Liver (tissue), 9 donors: ENCODE measurements around the gene C3orf20. TPM values are rescaled to one million over a fixed set of nuclear protein-coding genes. Genes with fewer than 3 reads are reported as not detected.
A peak's percentile ranks its signal among the peaks of the same experiment; 100 is the strongest.

ENCODE experiments used
- DNase-seq: peaks from one replicate; pipeline ENCODE4 v3.0.0-alpha.2; 2017; ENCODE audit warnings: low spot score
- H3K27ac ChIP-seq, 2 donors: one replicate each; pipeline ENCODE4 v1.7.0; 2013; ENCODE audit warnings: inconsistent platforms in 2 of 2, low read length in 2 of 2, control low read depth in 1 of 2, low read depth in 1 of 2, mild to moderate bottlenecking in 1 of 2
- H3K27me3 ChIP-seq, 4 donors: one replicate each; pipeline versions ENCODE4 v1.6.1 to v1.7.0; 2013; ENCODE audit warnings: low read length in 3 of 4, inconsistent platforms in 1 of 4, mild to moderate bottlenecking in 1 of 4, moderate library complexity in 1 of 4; ENCODE audit not compliant: control insufficient read depth in 4 of 4, insufficient read depth in 4 of 4
- H3K36me3 ChIP-seq, 4 donors: one replicate each; pipeline versions ENCODE4 v1.6.1 to v1.7.0; 2013; ENCODE audit warnings: low read length in 3 of 4, mild to moderate bottlenecking in 3 of 4, low read depth in 1 of 4, moderate library complexity in 1 of 4; ENCODE audit not compliant: control insufficient read depth in 4 of 4, insufficient read depth in 3 of 4
- H3K4me1 ChIP-seq, 4 donors: one replicate each; pipeline versions ENCODE4 v1.6.1 to v1.7.0; 2013; ENCODE audit warnings: low read length in 3 of 4, mild to moderate bottlenecking in 3 of 4, moderate library complexity in 1 of 4; ENCODE audit not compliant: control insufficient read depth in 4 of 4, insufficient read depth in 4 of 4
- H3K4me3 ChIP-seq, 3 donors: one replicate each; pipeline versions ENCODE4 v1.6.1 to v1.7.0; 2013; ENCODE audit warnings: low read length in 3 of 3, control low read depth in 1 of 3, low read depth in 1 of 3, mild to moderate bottlenecking in 1 of 3
- H3K9ac ChIP-seq, 2 donors: one replicate each; pipeline ENCODE4 v1.7.0; 2013; ENCODE audit warnings: low read length in 2 of 2, mild to moderate bottlenecking in 2 of 2, moderate library complexity in 2 of 2, control low read depth in 1 of 2, low read depth in 1 of 2
- H3K9me3 ChIP-seq, 4 donors: one replicate each; pipeline versions ENCODE4 v1.6.1 to v1.7.0; 2013; ENCODE audit warnings: low read length in 3 of 4; ENCODE audit not compliant: control insufficient read depth in 4 of 4
- EGR1 ChIP-seq, 2 donors: IDR thresholded peaks; 2 replicates each; pipeline ENCODE4 v1.6.1; 2016 to 2018; ENCODE audit warnings: antibody characterized with exemption in 2 of 2, low read depth in 2 of 2
- FOXA1 ChIP-seq: IDR thresholded peaks from 2 replicates; pipeline ENCODE4 v1.6.1; 2016; ENCODE audit warnings: antibody characterized with exemption
- FOXA2 ChIP-seq: IDR thresholded peaks from 2 replicates; pipeline ENCODE4 v1.6.1; 2016; ENCODE audit warnings: antibody characterized with exemption
- GABPA ChIP-seq, 2 donors: IDR thresholded peaks in 1 of 2; conservative IDR thresholded peaks in 1 of 2; 2 replicates each; pipeline ENCODE4 v1.6.1; 2016; ENCODE audit warnings: antibody characterized with exemption in 2 of 2, mild to moderate bottlenecking in 1 of 2, moderate library complexity in 1 of 2
- HNF4A ChIP-seq, 2 donors: conservative IDR thresholded peaks; 2 replicates each; pipeline ENCODE4 v1.6.1; 2016; ENCODE audit warnings: antibody characterized with exemption in 2 of 2, mild to moderate bottlenecking in 2 of 2
- JUND ChIP-seq, 2 donors: IDR thresholded peaks; 2 replicates each; pipeline ENCODE4 v1.6.1; 2016; ENCODE audit warnings: antibody characterized with exemption in 2 of 2
- NR2F2 ChIP-seq: IDR thresholded peaks from 2 replicates; pipeline ENCODE4 v1.6.1; 2016; ENCODE audit warnings: antibody characterized with exemption
- RAD21 ChIP-seq, 2 donors: IDR thresholded peaks; 2 replicates each; pipeline ENCODE4 v1.6.1; 2016; ENCODE audit warnings: antibody characterized with exemption in 2 of 2, mild to moderate bottlenecking in 2 of 2
- RXRA ChIP-seq, 2 donors: IDR thresholded peaks; 2 replicates each; pipeline ENCODE4 v1.6.1; 2017 to 2018; ENCODE audit warnings: antibody characterized with exemption in 2 of 2, mild to moderate bottlenecking in 1 of 2
- SP1 ChIP-seq: IDR thresholded peaks from 2 replicates; pipeline ENCODE4 v1.6.1; 2018; ENCODE audit warnings: antibody characterized with exemption, mild to moderate bottlenecking
- TAF1 ChIP-seq: conservative IDR thresholded peaks from 2 replicates; pipeline ENCODE4 v1.6.1; 2016; ENCODE audit warnings: antibody characterized with exemption, mild to moderate bottlenecking
- YY1 ChIP-seq: IDR thresholded peaks from 2 replicates; pipeline ENCODE4 v1.6.1; 2016; ENCODE audit warnings: antibody characterized with exemption, mild to moderate bottlenecking
- WGBS: extraction: QIAGEN DNeasy Blood & Tissue Kit; methylation state at CpG from one replicate; pipeline ENCODE4 v1.1.7; 2013; 5-methylcytosine and 5-hydroxymethylcytosine counted together
- polyA plus RNA-seq, 2 donors: library from polyadenylated mRNA; stranded (reverse) in 1 of 2; unstranded in 1 of 2; fragments of 200-250 nt in 1 of 2; fragments of >200 nt in 1 of 2; fragmentation: Nextera tagmentation in 1 of 2; extraction: Ambion mirVana in 1 of 2; gene quantifications; one replicate each; pipeline versions ENCODE4 v1.2.1 to v1.2.3, GENCODE V29; 2013 to 2015
- total RNA-seq, 2 donors: library from RNA; depleted of rRNA; stranded (reverse); fragments of >200 nt; gene quantifications; one replicate each; pipeline ENCODE4 v1.2.3, GENCODE V29; 2014
- TF ChIP-seq, protein P1 (sequence below): IDR thresholded peaks from 2 replicates; pipeline ENCODE4 v1.6.1; 2016; ENCODE audit warnings: antibody characterized with exemption, mild to moderate bottlenecking
- TF ChIP-seq, protein P2 (sequence below): IDR thresholded peaks from 2 replicates; pipeline ENCODE4 v1.6.1; 2016; ENCODE audit warnings: antibody characterized with exemption
- TF ChIP-seq, protein P3 (sequence below): fragments of 150-350 bp; IDR thresholded peaks from 2 replicates; pipeline ENCODE4 v1.5.1; 2017; ENCODE audit warnings: improper control_type of control experiment, low read depth, low read length; ENCODE audit not compliant: missing input control
- TF ChIP-seq, protein P4 (sequence below): IDR thresholded peaks from 2 replicates; pipeline ENCODE4 v1.6.1; 2016; ENCODE audit warnings: antibody characterized with exemption
- donor health status: healthy.
- donor health status: healthy.
- donor health status: healthy.
- donor health status: healthy.
- donor health status: healthy.

The C3orf20 gene
- total and polyA plus RNA-seq, 4 donors: 0.05 to 0.08 TPM; not detected in 2

DNA sequence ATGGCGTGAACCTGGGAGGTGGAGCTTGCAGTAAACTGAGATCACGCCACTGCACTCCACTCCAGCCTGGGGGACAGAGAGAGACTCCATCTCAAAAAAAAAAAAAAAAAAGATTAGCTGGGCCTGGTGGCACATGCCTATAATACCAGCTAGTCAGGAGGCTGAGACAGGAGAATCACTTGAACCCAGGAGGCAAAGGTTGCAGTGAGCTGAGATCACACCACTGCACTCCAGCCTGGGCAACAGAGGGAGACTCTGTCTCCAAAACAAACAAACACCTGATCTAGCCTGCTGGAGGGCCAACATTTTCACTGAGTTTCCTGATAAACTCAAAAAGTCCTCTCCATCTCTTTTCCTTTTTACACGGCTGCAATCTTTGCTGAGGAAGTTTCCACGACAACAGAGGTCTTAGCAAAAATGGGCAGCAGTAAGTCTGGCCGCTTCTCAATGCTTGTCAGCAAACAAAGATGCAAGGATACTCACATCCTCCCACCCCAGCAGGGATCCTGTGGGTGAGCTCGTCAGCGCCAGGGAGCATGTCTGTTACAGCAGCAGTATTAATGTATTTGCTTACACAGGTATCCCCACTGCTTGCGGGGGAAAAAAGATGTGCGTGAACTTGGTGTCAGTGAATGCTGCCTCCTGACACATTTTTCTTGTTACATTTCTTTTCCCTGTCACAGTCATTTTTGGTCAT lies 44.4 kb upstream of the C3orf20 start:
- TF ChIP-seq, protein P1, sequence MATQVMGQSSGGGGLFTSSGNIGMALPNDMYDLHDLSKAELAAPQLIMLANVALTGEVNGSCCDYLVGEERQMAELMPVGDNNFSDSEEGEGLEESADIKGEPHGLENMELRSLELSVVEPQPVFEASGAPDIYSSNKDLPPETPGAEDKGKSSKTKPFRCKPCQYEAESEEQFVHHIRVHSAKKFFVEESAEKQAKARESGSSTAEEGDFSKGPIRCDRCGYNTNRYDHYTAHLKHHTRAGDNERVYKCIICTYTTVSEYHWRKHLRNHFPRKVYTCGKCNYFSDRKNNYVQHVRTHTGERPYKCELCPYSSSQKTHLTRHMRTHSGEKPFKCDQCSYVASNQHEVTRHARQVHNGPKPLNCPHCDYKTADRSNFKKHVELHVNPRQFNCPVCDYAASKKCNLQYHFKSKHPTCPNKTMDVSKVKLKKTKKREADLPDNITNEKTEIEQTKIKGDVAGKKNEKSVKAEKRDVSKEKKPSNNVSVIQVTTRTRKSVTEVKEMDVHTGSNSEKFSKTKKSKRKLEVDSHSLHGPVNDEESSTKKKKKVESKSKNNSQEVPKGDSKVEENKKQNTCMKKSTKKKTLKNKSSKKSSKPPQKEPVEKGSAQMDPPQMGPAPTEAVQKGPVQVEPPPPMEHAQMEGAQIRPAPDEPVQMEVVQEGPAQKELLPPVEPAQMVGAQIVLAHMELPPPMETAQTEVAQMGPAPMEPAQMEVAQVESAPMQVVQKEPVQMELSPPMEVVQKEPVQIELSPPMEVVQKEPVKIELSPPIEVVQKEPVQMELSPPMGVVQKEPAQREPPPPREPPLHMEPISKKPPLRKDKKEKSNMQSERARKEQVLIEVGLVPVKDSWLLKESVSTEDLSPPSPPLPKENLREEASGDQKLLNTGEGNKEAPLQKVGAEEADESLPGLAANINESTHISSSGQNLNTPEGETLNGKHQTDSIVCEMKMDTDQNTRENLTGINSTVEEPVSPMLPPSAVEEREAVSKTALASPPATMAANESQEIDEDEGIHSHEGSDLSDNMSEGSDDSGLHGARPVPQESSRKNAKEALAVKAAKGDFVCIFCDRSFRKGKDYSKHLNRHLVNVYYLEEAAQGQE: no peak
- TF ChIP-seq FOXA2 (no peak), RXRA (IDR thresholded peaks at IDR 0.05) (peak in 1 of 2 donors; percentile 49), YY1 (peak; percentile 27), HNF4A (conservative IDR thresholded peaks at IDR 0.05) (peak; percentile 31 to 71)
- TF ChIP-seq, protein P2, sequence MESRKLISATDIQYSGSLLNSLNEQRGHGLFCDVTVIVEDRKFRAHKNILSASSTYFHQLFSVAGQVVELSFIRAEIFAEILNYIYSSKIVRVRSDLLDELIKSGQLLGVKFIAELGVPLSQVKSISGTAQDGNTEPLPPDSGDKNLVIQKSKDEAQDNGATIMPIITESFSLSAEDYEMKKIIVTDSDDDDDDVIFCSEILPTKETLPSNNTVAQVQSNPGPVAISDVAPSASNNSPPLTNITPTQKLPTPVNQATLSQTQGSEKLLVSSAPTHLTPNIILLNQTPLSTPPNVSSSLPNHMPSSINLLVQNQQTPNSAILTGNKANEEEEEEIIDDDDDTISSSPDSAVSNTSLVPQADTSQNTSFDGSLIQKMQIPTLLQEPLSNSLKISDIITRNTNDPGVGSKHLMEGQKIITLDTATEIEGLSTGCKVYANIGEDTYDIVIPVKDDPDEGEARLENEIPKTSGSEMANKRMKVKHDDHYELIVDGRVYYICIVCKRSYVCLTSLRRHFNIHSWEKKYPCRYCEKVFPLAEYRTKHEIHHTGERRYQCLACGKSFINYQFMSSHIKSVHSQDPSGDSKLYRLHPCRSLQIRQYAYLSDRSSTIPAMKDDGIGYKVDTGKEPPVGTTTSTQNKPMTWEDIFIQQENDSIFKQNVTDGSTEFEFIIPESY: no peak
- Histone ChIP-seq H3K9me3 (peaks cover 0 to 2% (median 0%) of the 10 kb centered on the region in 4 donors), H3K9ac (no peak overlapping the region), H3K36me3 (no peaks in the 10 kb centered on the region), H3K27me3 (no peaks in the 10 kb centered on the region), H3K4me1 (peaks cover 0 to 25% (median 22%) of the 10 kb centered on the region in 4 donors), H3K4me3 (no peak overlapping the region), H3K27ac (no peak overlapping the region)
- 69% methylated on average over 9 of the region's 9 CpGs for WGBS
- DNase-seq: no peak

DNA sequence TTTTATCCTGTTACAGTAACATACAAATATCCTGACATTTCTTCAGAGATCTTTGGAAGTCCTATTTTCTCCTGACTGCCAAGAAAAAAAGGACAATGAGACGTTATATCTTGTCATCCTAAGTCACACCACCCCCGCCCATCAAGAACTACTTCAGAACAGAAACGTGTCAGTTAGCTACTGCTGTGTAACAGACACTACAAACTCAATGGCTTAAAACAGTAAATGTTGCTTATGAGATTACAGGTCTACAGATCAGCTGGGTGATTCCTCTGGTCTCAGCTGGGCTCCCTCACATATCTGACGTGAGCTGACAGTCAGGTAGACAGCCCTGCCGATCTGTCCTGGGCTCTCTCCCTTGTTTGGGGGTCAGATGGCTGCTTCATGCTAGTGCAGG lies 43.8 kb upstream of the C3orf20 start:
- no peak for DNase-seq
- no peaks in the 10 kb centered on the region for H3K36me3 ChIP-seq
- no peak overlapping the region for H3K4me3 ChIP-seq
- H3K9ac ChIP-seq: no peak overlapping the region
- TF ChIP-seq YY1: no peak
- TF ChIP-seq RAD21 (IDR thresholded peaks at IDR 0.05): no peak
- TF ChIP-seq RXRA (IDR thresholded peaks at IDR 0.05): no peak
- TF ChIP-seq, protein P1: no peak
- TF ChIP-seq, protein P2: no peak
- TF ChIP-seq, protein P3, sequence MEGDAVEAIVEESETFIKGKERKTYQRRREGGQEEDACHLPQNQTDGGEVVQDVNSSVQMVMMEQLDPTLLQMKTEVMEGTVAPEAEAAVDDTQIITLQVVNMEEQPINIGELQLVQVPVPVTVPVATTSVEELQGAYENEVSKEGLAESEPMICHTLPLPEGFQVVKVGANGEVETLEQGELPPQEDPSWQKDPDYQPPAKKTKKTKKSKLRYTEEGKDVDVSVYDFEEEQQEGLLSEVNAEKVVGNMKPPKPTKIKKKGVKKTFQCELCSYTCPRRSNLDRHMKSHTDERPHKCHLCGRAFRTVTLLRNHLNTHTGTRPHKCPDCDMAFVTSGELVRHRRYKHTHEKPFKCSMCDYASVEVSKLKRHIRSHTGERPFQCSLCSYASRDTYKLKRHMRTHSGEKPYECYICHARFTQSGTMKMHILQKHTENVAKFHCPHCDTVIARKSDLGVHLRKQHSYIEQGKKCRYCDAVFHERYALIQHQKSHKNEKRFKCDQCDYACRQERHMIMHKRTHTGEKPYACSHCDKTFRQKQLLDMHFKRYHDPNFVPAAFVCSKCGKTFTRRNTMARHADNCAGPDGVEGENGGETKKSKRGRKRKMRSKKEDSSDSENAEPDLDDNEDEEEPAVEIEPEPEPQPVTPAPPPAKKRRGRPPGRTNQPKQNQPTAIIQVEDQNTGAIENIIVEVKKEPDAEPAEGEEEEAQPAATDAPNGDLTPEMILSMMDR: no peak
- no peak for TF ChIP-seq SP1
- no peak for TF ChIP-seq NR2F2
- TF ChIP-seq JUND (IDR thresholded peaks at IDR 0.05): no peak
- TF ChIP-seq FOXA1: no peak
- no peak for TF ChIP-seq TAF1
- no peak for TF ChIP-seq GABPA (IDR thresholded peaks at IDR 0.05 in 1 of 2, conservative IDR thresholded peaks at IDR 0.05 in 1 of 2)
- TF ChIP-seq EGR1 (IDR thresholded peaks at IDR 0.05; ENCODE audit: low read depth in 2 of 2): no peak
- TF ChIP-seq, protein P4, sequence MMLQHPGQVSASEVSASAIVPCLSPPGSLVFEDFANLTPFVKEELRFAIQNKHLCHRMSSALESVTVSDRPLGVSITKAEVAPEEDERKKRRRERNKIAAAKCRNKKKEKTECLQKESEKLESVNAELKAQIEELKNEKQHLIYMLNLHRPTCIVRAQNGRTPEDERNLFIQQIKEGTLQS: no peak
- peaks cover 0 to 25% (median 22%) of the 10 kb centered on the region in 4 donors for H3K4me1 ChIP-seq
- H3K27me3 ChIP-seq: no peaks in the 10 kb centered on the region
- H3K9me3 ChIP-seq: peaks cover 0 to 2% (median 0%) of the 10 kb centered on the region in 4 donors
- H3K27ac ChIP-seq: no peak overlapping the region
- 88% methylated on average over 5 of the region's 5 CpGs for WGBS
